GM18499 (cell line): Measurements from ENCODE around the gene MRPL55.

Source experiments
- ATAC-seq: cut with Tn5 transposase; IDR thresholded peaks from one replicate; pipeline ENCODE4 v1.9.1; 2021; ENCODE audit warnings: moderate number of reproducible peaks; ENCODE audit not compliant: insufficient read depth, unreplicated experiment

The MRPL55 gene

DNA sequence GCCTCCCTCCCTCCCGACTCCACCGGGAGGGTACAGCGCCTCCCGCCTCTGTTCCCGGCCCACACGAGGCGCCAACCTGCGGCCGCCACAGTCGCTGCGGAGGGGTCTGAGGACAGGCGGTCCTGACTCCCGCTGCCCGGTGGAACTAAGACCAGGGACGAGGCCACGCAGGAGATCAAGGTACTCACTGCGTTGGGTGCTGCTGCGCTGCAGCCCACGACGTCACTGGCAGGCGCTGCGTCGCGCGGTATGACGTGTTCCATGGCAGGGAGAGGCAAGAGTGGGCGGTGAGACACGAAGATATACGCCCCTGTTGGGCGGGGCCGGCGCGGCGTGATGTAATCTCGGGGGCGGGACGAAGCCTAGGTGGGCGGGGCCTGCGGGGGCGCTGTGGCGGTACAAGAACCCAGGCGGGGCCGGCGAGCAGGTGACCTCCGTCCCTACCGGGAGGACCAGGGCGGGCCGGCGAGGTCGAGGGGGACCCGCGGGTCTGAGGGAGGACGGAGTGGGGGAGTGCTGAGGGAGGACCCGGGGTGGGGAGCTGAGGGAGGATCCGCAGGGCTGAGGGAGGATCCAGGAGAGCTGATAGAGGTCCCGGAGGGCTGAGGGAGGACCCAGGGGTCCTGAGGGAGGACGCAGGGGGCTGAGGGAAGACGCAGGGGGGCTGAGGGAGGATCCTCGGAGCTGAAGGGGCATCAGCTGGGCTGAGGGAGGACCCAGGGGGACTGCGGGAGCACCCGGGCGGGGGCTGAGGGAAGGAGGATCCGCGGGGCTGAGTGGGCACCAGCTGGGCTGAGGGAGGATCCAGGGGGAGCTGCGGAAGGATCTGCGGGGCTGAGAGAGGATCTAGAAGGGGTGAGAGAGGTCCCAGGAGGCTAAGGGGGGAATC, at the start of gene MRPL55:
Gene MRPL55 (minus strand): TSS at position 227 of the 889 bp plus-strand sequence. CDS start 1,039 bp downstream, outside the sequence.
- ATAC-seq = peak; percentile 81

DNA sequence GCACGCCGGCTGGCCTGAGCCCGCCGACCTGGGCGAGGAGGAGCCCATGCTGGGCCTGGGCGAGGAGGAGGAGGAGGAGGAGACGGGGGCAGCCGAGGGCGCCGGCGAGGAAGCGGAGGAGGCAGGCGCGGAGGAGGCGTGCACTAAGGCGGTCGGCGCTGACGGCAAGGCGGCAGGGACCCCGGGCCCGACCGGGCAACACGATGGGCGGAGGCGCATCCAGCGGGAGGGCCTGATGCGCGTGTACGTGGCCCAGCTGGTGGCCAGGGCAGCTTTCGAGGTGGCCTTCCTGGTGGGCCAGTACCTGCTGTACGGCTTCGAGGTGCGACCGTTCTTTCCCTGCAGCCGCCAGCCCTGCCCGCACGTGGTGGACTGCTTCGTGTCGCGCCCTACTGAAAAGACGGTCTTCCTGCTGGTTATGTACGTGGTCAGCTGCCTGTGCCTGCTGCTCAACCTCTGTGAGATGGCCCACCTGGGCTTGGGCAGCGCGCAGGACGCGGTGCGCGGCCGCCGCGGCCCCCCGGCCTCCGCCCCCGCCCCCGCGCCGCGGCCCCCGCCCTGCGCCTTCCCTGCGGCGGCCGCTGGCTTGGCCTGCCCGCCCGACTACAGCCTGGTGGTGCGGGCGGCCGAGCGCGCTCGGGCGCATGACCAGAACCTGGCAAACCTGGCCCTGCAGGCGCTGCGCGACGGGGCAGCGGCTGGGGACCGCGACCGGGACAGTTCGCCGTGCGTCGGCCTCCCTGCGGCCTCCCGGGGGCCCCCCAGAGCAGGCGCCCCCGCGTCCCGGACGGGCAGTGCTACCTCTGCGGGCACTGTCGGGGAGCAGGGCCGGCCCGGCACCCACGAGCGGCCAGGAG, 49.3 kb upstream of the MRPL55 start:
- ATAC-seq = no peak

DNA sequence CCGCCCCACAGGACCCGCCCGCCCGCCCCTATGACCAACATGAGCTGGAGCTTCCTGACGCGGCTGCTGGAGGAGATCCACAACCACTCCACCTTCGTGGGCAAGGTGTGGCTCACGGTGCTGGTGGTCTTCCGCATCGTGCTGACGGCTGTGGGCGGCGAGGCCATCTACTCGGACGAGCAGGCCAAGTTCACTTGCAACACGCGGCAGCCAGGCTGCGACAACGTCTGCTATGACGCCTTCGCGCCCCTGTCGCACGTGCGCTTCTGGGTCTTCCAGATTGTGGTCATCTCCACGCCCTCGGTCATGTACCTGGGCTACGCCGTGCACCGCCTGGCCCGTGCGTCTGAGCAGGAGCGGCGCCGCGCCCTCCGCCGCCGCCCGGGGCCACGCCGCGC, 48.6 kb upstream of the MRPL55 start:
- no peak for ATAC-seq

DNA sequence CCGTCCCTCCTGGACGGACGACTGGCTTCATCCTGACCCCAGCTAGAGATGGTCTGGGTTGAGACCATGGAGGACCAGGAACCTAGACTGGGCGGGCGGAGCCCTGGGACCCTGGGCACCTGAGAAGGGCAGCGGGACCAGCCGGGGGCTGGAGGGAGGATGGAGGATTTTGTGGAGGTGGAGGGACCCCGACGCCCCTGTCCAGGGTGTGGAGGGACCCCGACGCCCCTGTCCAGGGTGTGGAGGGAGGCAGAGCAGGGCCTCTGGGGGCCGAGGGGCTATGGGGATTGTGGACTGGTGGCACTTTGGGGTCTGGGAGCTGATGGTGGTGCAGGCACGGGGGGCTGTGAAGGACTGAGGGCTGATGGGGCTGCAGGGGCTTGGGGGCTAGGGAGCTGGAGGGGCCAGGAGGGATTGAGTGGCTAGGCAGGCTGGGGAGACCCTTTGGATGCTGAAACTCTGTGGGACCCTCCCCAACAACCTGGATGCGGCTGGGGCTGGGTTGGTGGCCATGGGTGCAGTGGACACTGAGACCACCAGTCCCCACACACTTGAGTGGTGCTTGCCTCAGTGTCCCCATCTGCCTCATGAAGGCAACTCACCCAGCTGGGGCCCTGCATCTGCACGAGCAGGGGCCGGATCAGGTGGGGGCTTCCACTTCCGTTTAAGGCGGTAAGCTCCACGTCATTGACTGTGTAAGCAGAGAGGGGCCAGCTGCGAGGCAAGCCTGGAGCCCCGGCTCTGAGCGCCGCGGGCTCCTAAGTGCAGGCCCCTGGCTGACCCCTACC, 48.0 kb upstream of the MRPL55 start:
- ATAC-seq = no peak

GRCh38 chr1:228156515-228156881, 47.4 kb upstream of the MRPL55 start:
- no peak for ATAC-seq

- ATAC-seq = no peak
These were observed 46.8 kb upstream of the MRPL55 start for GRCh38 chr1:228155596-228156514.

DNA sequence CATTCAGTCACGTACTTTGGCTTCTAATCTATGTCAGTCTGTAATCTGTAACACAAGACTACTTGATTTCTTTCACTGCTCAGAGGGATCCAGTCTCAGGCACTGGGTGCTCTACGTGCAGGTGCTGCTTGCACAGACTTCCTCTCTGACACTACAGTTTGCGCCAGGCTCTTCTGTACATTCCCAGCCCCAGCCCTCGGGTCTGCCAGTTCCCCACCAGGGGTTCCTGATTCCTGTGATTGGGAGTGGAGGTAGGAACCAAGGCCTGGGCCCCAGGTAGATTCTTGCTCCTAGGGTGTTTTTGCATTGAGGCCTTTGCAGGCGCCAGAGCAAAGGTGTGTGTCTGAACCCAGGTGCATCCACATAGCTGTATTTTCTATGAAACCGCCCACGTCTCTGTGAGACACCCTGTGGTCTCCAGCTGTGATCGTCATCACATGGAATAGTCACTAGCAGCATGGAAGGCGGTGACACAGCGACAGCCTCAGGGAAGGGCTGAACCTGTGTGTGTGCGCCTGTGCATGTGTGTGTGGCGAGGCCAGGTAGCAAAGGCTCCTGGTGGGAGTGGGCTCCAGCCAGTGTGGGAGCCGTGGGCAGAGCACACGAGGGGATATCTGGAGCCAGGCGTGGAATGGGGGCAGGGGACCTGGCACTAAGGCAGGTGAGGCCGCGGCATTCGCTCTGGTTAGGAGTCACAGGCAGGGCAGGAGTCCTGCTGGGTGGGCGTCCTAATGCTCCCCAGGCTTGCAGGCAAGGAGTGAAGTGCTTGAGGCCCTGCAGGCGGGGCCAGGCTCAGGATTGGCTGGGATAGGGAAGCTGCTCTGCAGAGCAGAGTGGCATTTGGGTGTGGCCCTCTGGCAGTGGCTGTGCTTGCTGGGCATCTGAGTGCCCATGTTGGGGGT, 45.8 kb upstream of the MRPL55 start:
- ATAC-seq = no peak

- no peak for ATAC-seq
These were observed 45.0 kb upstream of the MRPL55 start for GRCh38 chr1:228154021-228154669.

DNA sequence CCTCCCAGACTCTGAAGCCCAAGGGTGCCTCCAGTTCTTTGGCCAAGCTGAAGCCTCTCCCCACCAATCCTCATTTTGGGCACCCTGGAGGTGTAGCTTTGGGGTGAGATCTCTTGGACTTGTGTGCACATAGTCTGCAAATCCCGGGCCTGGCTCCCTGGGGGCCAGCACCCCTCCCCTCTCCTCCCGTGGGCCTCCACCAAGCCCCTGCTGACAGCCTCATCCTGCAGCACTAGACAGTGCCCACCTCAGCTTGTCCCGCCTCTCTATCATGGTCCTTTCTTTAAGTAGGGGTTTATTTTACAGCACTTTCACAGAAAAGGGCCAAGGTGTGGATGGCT, 43.8 kb upstream of the MRPL55 start:
- ATAC-seq = no peak

DNA sequence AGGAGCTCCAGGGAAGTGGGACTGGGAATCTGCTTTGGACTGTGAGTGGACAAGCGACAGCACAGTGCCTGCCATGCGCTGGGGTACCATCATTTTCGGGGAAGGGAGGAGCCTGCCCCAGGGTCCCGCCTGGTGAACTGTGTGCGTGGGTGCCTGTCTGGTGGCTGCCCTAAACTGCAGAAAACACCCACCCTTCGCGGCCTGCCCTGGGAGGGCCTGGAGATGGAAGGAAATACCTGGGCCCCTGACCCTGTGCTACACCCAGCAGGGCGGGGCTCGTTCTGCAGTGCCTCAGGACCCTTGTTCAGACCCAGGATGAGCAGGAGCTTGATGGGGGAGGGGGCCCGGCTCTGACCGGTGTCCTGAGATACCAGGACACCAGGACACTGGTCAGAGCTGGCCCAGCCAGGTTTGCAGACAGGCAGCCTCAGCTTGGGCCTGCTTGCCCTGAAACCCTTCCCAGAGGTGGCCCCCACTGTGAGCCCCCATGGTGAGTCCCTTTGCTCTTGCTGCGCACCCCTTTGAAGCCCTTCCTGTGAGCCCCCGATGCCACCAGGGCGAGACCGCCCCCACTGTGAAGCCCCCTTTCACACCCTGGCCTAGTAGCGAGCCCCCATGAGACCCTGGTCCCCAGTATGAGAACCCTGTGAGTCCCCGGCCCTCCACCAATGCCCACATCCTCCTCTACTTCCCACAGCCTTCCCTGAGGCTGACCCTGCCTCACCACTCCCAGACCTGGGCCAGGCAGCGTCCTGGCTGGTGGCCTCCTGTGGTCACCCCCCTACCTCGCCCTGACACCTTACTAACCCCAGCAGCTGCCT, 43.2 kb upstream of the MRPL55 start:
- ATAC-seq = no peak

DNA sequence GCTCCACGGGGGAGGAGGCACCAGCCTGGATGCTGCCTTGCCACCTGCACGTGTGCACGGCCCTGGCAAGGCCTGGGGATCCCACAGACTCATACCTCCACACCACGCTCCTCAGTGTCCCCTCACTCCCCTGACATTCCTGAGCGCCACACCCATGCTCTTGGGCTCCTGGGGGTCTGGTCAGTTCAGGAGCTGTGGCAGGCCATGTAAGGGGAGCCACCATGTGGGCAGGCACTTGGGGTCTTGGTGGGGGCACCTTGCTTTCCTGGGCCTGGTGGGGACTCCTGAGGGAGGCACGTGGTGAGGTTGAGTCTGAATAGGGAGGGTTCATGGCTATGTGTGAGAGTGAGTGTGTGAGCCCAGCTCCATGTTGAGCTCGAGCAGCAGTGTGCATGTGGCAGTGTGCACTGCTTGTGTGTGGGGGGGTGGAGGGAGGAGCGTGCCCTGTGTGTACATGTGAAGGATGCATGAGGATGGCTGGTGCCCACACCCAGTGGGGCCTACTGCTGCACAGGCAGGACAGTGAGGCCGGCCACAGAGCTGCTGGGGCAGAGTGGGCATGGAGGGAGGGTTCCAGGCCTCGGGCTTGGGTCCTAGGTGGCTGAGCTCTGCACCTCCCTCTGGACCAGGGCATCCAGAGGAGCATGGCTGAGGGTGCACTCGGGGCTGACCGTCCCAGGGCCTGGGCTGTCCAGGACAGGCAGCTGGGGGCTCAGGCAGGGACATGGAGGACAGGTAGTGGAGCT, 42.3 kb upstream of the MRPL55 start:
- ATAC-seq = no peak

- ATAC-seq = no peak
These were observed 41.5 kb upstream of the MRPL55 start for GRCh38 chr1:228150461-228151179.

DNA sequence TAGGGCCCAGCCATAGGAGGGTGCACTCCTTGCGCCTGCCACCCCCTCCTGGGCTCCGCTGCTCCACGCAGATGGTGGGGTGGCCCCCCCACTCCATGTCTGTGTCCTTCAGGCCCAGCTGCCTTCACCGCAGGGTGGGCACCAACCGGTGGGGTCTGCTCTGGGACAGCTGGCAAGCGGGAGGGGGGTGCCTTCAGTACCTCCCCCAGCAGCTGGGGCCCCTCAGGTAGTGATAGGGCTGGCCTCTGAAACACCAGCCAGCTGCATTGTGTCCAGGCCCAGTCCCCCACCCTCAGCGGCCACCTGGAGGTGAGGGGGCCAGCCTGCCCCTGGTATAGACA, 41.0 kb upstream of the MRPL55 start:
- no peak for ATAC-seq

- no peak for ATAC-seq
These were observed 40.5 kb upstream of the MRPL55 start, which contains the start of gene GJC2 for GRCh38 chr1:228149406-228150119. TSS of gene GJC2 (plus strand) at chr1:228149930. CDS start at chr1:228157759, 7,829 bp downstream.

DNA sequence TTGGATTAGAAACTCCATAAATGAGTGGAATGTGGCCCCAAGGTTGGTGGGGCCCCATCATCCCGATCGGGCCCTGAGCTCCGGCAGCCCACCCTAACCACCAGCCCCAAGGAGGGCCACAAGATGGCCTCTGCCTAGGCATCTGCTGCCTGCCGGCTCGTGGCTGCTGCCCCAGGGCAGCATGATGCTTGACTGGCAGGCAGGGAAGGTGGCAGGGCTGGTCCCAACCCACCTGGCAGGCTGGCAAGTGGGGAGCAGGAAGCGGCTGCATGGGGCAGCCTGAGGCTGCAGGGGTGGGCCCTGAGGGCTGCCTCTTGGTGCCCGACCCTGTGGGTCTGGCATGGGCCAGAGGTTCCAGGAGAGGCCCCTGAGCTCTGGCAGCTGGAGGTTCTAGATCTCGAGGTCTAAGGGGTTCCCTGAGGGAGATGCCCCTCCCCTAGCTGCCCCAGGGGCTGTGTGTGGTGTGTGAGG, 39.9 kb upstream of the MRPL55 start:
- ATAC-seq = no peak
